Measurements from ENCODE around the gene SRRM1.
"Not testable (repeated sequence)": the region's sequence is repeated elsewhere in the genome, so short reads cannot be mapped to it uniquely, and the experiment has no call there.

Gene SRRM1

GRCh38 chr1:24722073-24723035 lies 79.3 kb downstream of the SRRM1 start:
- not testable (repeated sequence) for DNase-seq

Data from CD4-positive, alpha-beta T cell treated with Interleukin-17A for 4 hours (primary cell).